Keratinocyte (primary cell): ENCODE measurements around the gene FAM114A1.

Experiments
- CTCF ChIP-seq, 3 experiments: IDR thresholded peaks in 1 of 3; conservative IDR thresholded peaks in 1 of 3; optimal IDR thresholded peaks in 1 of 3; 2 replicates in 2 of 3; 3 replicates in 1 of 3; pipeline versions ENCODE3 to v1.5.1; 2011; ENCODE audit warnings: low read length in 3 of 3, mild to moderate bottlenecking in 3 of 3, moderate library complexity in 2 of 3, control low read depth in 1 of 3, inconsistent platforms in 1 of 3; ENCODE audit not compliant: insufficient read depth in 2 of 3; ENCODE audit errors: extremely low read depth in 1 of 3
- EZH2 ChIP-seq: IDR thresholded peaks from one replicate; pipeline ENCODE4 v1.6.1; 2012; ENCODE audit warnings: inconsistent platforms, mild to moderate bottlenecking, low read length, moderate library complexity

DNA sequence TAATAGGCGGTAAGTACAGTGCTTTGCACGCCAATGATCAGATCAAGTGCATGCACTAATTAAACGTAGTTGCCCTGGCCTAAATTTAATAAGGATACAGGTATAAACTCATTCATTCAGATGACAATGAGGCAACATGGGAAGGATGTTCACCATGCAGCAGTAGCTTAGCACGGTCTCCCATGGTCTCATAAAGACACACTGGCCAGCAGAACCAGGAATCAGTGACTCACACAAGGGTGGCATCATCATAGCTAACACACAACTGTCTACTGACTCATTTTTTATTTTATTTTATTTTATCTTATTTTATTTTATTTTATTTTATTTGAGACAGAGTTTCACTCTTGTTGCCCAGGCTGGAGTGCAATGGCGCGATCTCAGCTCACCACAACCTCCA is 121.9 kb downstream of the FAM114A1 start:
- TF ChIP-seq CTCF (optimal IDR thresholded peaks at IDR 0.05 in 1 of 3, IDR thresholded peaks at IDR 0.05 in 1 of 3, conservative IDR thresholded peaks at IDR 0.05 in 1 of 3; ENCODE audit: extremely low read depth in 1 of 3, insufficient read depth in 2 of 3, low read length in 3 of 3): no peak
- TF ChIP-seq EZH2: no peak
